Right lobe of liver (tissue), 4 donors: ENCODE measurements around the gene INPP5J.

ENCODE experiments used
- CTCF ChIP-seq, 4 donors: fragments of 200-600 bp in 3 of 4; fragments of 450-650 bp in 1 of 4; IDR thresholded peaks; one replicate each; pipeline versions ENCODE4 v1.5.1 to v1.8.0; 2016 to 2022; ENCODE audit warnings: antibody characterized with exemption in 4 of 4, mild to moderate bottlenecking in 2 of 4
- POLR2A ChIP-seq: fragments of 450-650 bp; IDR thresholded peaks from one replicate; pipeline ENCODE4 v1.6.1; 2017; ENCODE audit warnings: antibody characterized with exemption, mild to moderate bottlenecking
- donor health status: DM: no; HTN: no; CAD: no.
- donor health status: DM: no; HTN: no; CAD: no.
- donor health status: DM: no; HTN: yes; CAD: no.

- TF ChIP-seq CTCF (IDR thresholded peaks at IDR 0.05) (peak in 1 of 4 donors; percentile 7), POLR2A (no peak)
Measured at GRCh38 chr22:31177420-31178162, 54.8 kb downstream of the INPP5J start.
